Right lobe of liver (tissue), 6 donors: Measurements from ENCODE around the gene DNTTIP2. TPM values are rescaled to one million over a fixed set of nuclear protein-coding genes. Genes with fewer than 3 reads are reported as not detected.

Experiments used
- ATAC-seq, 4 donors: fragments of 200-7000 bp; cut with Tn5 transposase; one replicate each; pipeline ENCODE4 v1.9.1; 2020; ENCODE audit warnings: mild to moderate bottlenecking in 4 of 4, moderate library complexity in 4 of 4
- DNase-seq, 3 donors: peaks; one replicate each; pipeline ENCODE4 v3.0.0-alpha.2; 2020
- H3K27ac ChIP-seq, 3 donors: fragments of 200-600 bp; one replicate each; pipeline ENCODE4 v1.8.0; 2022
- H3K27me3 ChIP-seq, 2 donors: fragments of 200-600 bp; one replicate each; pipeline ENCODE4 v1.8.0; 2022
- H3K36me3 ChIP-seq, 4 donors: fragments of 200-600 bp; sonication (generic) in 1 of 4; one replicate each; pipeline versions ENCODE4 v1.5.1 to v1.8.0; 2017 to 2022; ENCODE audit warnings: control low read depth in 1 of 4
- H3K4me1 ChIP-seq, 4 donors: fragments of 200-600 bp; sonication (generic) in 1 of 4; one replicate each; pipeline versions ENCODE4 v1.5.1 to v1.8.0; 2017 to 2022; ENCODE audit warnings: control low read depth in 1 of 4
- H3K4me3 ChIP-seq, 3 donors: fragments of 200-600 bp; one replicate each; pipeline ENCODE4 v1.8.0; 2022
- H3K9me3 ChIP-seq, 4 donors: fragments of 200-600 bp; sonication (generic) in 1 of 4; one replicate each; pipeline versions ENCODE4 v1.5.1 to v1.8.0; 2017 to 2022; ENCODE audit warnings: control low read depth in 1 of 4
- CTCF ChIP-seq, 4 donors: fragments of 200-600 bp in 3 of 4; fragments of 450-650 bp in 1 of 4; IDR thresholded peaks; one replicate each; pipeline versions ENCODE4 v1.5.1 to v1.8.0; 2016 to 2022; ENCODE audit warnings: antibody characterized with exemption in 4 of 4, mild to moderate bottlenecking in 2 of 4
- POLR2A ChIP-seq: fragments of 450-650 bp; IDR thresholded peaks from one replicate; pipeline ENCODE4 v1.6.1; 2017; ENCODE audit warnings: antibody characterized with exemption, mild to moderate bottlenecking
- WGBS: methylation state at CpG from one replicate; pipeline ENCODE4 v1.1.6; 2018; ENCODE audit warnings: low coverage, low lambda C conversion rate; ENCODE audit not compliant: insufficient coverage; ENCODE audit errors: missing lambda C conversion rate; 5-methylcytosine and 5-hydroxymethylcytosine counted together
- intact Hi-C, 2 donors: fragments of 100-400 bp; cut with DNase I; formaldehyde crosslinking; loops; one replicate each; pipeline versions ENCODE4 v1.11.2 to v1.14.1; 2022
- total RNA-seq, 6 experiments: library from RNA; depleted of rRNA in 2 of 6; stranded (reverse); fragments of >200 nt in 2 of 6; fragmentation: NEBNext Ultra II Directional in 3 of 6; extraction: Animal tissue kit (Norgen Biotek cat#: 25700) in 3 of 6; gene quantifications; one replicate each; pipeline versions ENCODE4 v1.1.0 to v1.2.4, GENCODE V29; 2016 to 2023
- donor health status: DM: no; HTN: yes; CAD: no.
- donor health status: DM: no; HTN: no; CAD: no.
- donor health status: DM: no; HTN: no; CAD: no.
- donor health status: DM: no; HTN: yes; CAD: no.
- donor health status: DM: no; HTN: yes; CAD: no.

DNTTIP2 gene
- total RNA-seq, 6 experiments from 2014 or later: 15.0 to 27.0 (median 22.2) TPM

GRCh38 chr1:93906480-93906879 lies 27.5 kb upstream of the DNTTIP2 start:
- Histone ChIP-seq H3K36me3 (no peaks in the 10 kb centered on the region), H3K4me3 (peak overlapping the region in 2 of 3 donors; percentile 7 to 74), H3K27ac (peak overlapping the region in 2 of 3 donors; percentile 91 to 98), H3K4me1 (peaks cover 0 to 55% (median 17%) of the 10 kb centered on the region in 4 donors), H3K27me3 (no peaks in the 10 kb centered on the region), H3K9me3 (no peaks in the 10 kb centered on the region)
- WGBS: 29% methylated on average over 3 of the region's 3 CpGs
- intact Hi-C loops: no loop called here
- no peak for ATAC-seq
- TF ChIP-seq CTCF (IDR thresholded peaks at IDR 0.05) (no peak), POLR2A (no peak)
- DNase-seq: no peak

DNA sequence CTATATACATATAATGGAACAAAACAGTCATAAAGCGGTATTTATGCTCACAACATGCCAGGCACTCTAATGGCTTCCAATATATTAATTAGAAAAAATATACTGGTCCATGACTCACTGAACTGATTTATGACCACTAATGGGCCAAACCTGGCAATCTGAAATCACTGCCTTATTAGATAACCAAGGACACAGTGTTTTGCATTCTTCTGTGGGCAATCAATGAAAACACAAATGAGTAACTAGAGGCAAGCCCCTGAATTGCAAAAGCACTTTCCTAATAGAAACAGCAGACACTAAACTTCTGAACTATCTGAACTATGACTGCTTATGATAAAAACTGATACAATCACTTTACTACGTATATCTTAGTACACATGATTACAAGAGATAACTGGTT lies 26.7 kb upstream of the DNTTIP2 start:
- H3K36me3 ChIP-seq: peaks cover 0 to 7% (median 0%) of the 10 kb centered on the region in 4 donors
- intact Hi-C loops: no loop called here
- no peaks in the 10 kb centered on the region for H3K9me3 ChIP-seq
- DNase-seq (no peak), ATAC-seq (peak; percentile 18 to 55 (median 32))
- no peaks in the 10 kb centered on the region for H3K27me3 ChIP-seq
- peak overlapping the region in 2 of 3 donors; percentile 91 to 98 for H3K27ac ChIP-seq
- H3K4me1 ChIP-seq: peaks cover 0 to 55% (median 17%) of the 10 kb centered on the region in 4 donors
- peak; percentile 51 for TF ChIP-seq POLR2A
- TF ChIP-seq CTCF (IDR thresholded peaks at IDR 0.05): no peak
- peak overlapping the region in 1 of 3 donors; percentile 74 for H3K4me3 ChIP-seq
- 37% methylated on average over 2 of the region's 2 CpGs for WGBS

- Histone ChIP-seq H3K4me1 (peaks cover 0 to 48% (median 17%) of the 10 kb centered on the region in 4 donors), H3K27me3 (no peaks in the 10 kb centered on the region), H3K36me3 (peaks cover 0 to 14% (median 0%) of the 10 kb centered on the region in 4 donors), H3K9me3 (no peaks in the 10 kb centered on the region), H3K4me3 (peak overlapping the region in 1 of 3 donors; percentile 74), H3K27ac (peak overlapping the region in 2 of 3 donors; percentile 91 to 98)
- ATAC-seq (no peak), DNase-seq (no peak)
- 55% methylated on average over 1 of the region's 1 CpG for WGBS
- TF ChIP-seq CTCF (IDR thresholded peaks at IDR 0.05): no peak
- TF ChIP-seq POLR2A: no peak
- intact Hi-C loops: no loop called here
Measured at GRCh38 chr1:93905051-93905450, 26.0 kb upstream of the DNTTIP2 start.

DNA sequence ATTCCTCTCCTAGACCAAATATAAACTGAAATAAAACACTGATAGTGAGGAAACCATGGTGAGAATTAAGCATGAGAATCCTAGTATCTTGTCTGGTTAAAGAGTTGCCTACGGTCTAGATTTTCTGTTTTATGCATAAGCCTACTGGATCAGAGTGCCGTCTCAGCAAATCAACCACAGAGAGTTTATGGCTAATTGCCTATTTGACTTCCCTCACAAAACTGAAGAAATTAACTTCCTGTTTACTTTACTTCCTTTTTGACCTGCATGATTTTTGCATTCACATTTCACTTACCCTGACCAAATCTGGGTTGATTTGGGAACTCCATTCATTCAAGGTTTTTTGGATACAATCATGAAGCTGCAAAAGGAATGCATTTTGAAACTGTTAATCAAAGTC lies 25.2 kb upstream of the DNTTIP2 start:
- 0% methylated on average over 2 of the region's 2 CpGs for WGBS
- peak; percentile 1 to 25 (median 8) for ATAC-seq
- Histone ChIP-seq H3K27ac (peak overlapping the region; percentile 17 to 98 (median 91)), H3K36me3 (peaks cover 0 to 22% (median under 1%) of the 10 kb centered on the region in 4 donors), H3K4me3 (no peak overlapping the region), H3K4me1 (peaks cover 0 to 46% (median 17%) of the 10 kb centered on the region in 4 donors), H3K27me3 (no peaks in the 10 kb centered on the region), H3K9me3 (no peaks in the 10 kb centered on the region)
- intact Hi-C loops: no loop called here
- TF ChIP-seq POLR2A (no peak), CTCF (IDR thresholded peaks at IDR 0.05) (no peak)
- DNase-seq: no peak
